Panc1 (cell line): ENCODE data around the gene C1orf159. TPM values are rescaled to one million over a fixed set of nuclear protein-coding genes. Genes with fewer than 3 reads are reported as not detected.

ENCODE experiments used
- ATAC-seq: fragments of 200-7000 bp; cut with Tn5 transposase; 2 replicates; pipeline ENCODE4 v1.9.1; 2020; ENCODE audit warnings: mild to moderate bottlenecking, moderate library complexity
- BruUV-seq: library from RNA; stranded (reverse); fragments of 400-500 nt; replicated peaks from 2 replicates; lab custom pipeline; 2021; lab: Mats Ljungman, UMichigan
- CTCF ChIA-PET: fragments of 300-600 bp; sonication (Branson Sonifier 250); formaldehyde crosslinking; loops from one replicate; lab custom pipeline; 2022; ENCODE audit warnings: antibody characterized with exemption; lab: Charles Lee
- POLR2A ChIA-PET: fragments of 300-600 bp; sonication (Branson Sonifier 250); formaldehyde crosslinking; loops from one replicate; lab custom pipeline; 2022; ENCODE audit warnings: antibody characterized with exemption; lab: Charles Lee
- DNase-seq: peaks from one replicate; pipeline ENCODE4 v3.0.0-alpha.2; 2010; ENCODE audit warnings: low read depth, low spot score
- H3K27ac ChIP-seq: 2 replicates; pipeline ENCODE4 v1.5.1; 2011; ENCODE audit warnings: mild to moderate bottlenecking, low read length, inconsistent platforms
- H3K27me3 ChIP-seq: fragments of 200-500 bp; sonication (Bioruptor generic); 2 replicates; pipeline ENCODE4 v1.6.0; 2014; ENCODE audit warnings: low read length, inconsistent platforms; ENCODE audit not compliant: control insufficient read depth, insufficient read depth
- H3K36me3 ChIP-seq: fragments of 200-500 bp; sonication (Bioruptor generic); 2 replicates; pipeline ENCODE4 v1.5.1; 2014; ENCODE audit warnings: inconsistent platforms, mild to moderate bottlenecking, low read length, moderate library complexity; ENCODE audit not compliant: control insufficient read depth, insufficient read depth
- H3K4me1 ChIP-seq: 2 replicates; pipeline ENCODE4 v1.5.1; 2011; ENCODE audit warnings: inconsistent platforms, mild to moderate bottlenecking, low read length, moderate library complexity; ENCODE audit not compliant: control insufficient read depth, insufficient read depth
- H3K4me3 ChIP-seq, 2 experiments: 2 replicates each; pipeline ENCODE4 v1.5.1; 2011 to 2012; ENCODE audit warnings: low read depth in 2 of 2, low read length in 2 of 2, mild to moderate bottlenecking in 2 of 2, inconsistent platforms in 1 of 2, moderate library complexity in 1 of 2
- H3K9me3 ChIP-seq: fragments of 200-500 bp; sonication (Bioruptor generic); 2 replicates; pipeline ENCODE4 v1.5.1; 2014; ENCODE audit warnings: low read depth, mild to moderate bottlenecking, inconsistent platforms, low read length, moderate library complexity; ENCODE audit not compliant: control insufficient read depth, insufficient read depth
- CTCF ChIP-seq: fragments of 450-650 bp; IDR thresholded peaks from 2 replicates; pipeline ENCODE4 v1.5.1; 2017; ENCODE audit warnings: mild to moderate bottlenecking
- POLR2AphosphoS5 ChIP-seq: IDR thresholded peaks from 2 replicates; pipeline ENCODE4 v1.6.1; 2012; ENCODE audit warnings: mild to moderate bottlenecking, low read depth, low read length, moderate library complexity
- REST ChIP-seq, 2 experiments: IDR thresholded peaks; 2 replicates each; pipeline ENCODE4 v1.6.1; 2011 to 2012; ENCODE audit warnings: low read depth in 2 of 2, control low read depth in 1 of 2, low read length in 1 of 2, mild to moderate bottlenecking in 1 of 2, moderate library complexity in 1 of 2; ENCODE audit not compliant: insufficient read depth in 1 of 2
- SIN3A ChIP-seq: IDR thresholded peaks from 2 replicates; pipeline ENCODE4 v1.6.1; 2012; ENCODE audit warnings: low read depth, mild to moderate bottlenecking, low read length, moderate library complexity, borderline replicate concordance; ENCODE audit not compliant: insufficient read depth
- TCF7L2 ChIP-seq: IDR thresholded peaks from 2 replicates; pipeline ENCODE4 v1.6.1; 2011; ENCODE audit warnings: mild to moderate bottlenecking, low read depth, low read length, inconsistent platforms
- in situ Hi-C: cut with HindIII; loops from 2 replicates; pipeline ENCODE4 v1.10.0; 2016; ENCODE audit warnings: low sequenced_read_pairs, low pct_unique_long_range_greater_than_20kb
- intact Hi-C: fragments of 100-400 bp; cut with micrococcal nuclease; formaldehyde crosslinking; loops from one replicate; pipeline ENCODE4 v1.10.0; 2022; ENCODE audit not compliant: unreplicated experiment
- total RNA-seq: library from RNA; stranded (reverse); gene quantifications from one replicate; pipeline ENCODE4 v1.2.1, GENCODE V29; 2021; ENCODE audit not compliant: unreplicated experiment

C1orf159 gene
- total RNA-seq, 1 experiment from 2014 or later = 28.8 TPM

- Histone ChIP-seq H3K27me3 (no peaks in the 10 kb centered on the region), H3K9me3 (no peaks in the 10 kb centered on the region), H3K4me1 (peaks cover 11% of the 10 kb centered on the region; the same call in 1 of the 2 replicates), H3K36me3 (no peaks in the 10 kb centered on the region; the same call in 1 of the 2 replicates), H3K4me3 (no peak overlapping the region), H3K27ac (no peak overlapping the region)
- intact Hi-C loops = no loop called here
- DNase-seq (no peak), ATAC-seq (no peak)
- ChIA-PET CTCF (no interaction called here), POLR2A (no interaction called here)
- no TSS peak for BruUV-seq
- in situ Hi-C loops = no loop called here
- TF ChIP-seq TCF7L2 (no peak), POLR2AphosphoS5 (no peak), CTCF (no peak)
Measured at GRCh38 chr1:1055841-1056736, 59.8 kb downstream of the C1orf159 start.

GRCh38 chr1:1054971-1055370, 60.9 kb downstream of the C1orf159 start:
- Histone ChIP-seq H3K27me3 (no peaks in the 10 kb centered on the region), H3K4me1 (peaks cover 6% of the 10 kb centered on the region; the same call in 1 of the 2 replicates), H3K4me3 (no peak overlapping the region), H3K36me3 (no peaks in the 10 kb centered on the region; the same call in 1 of the 2 replicates), H3K9me3 (no peaks in the 10 kb centered on the region), H3K27ac (no peak overlapping the region)
- in situ Hi-C loops (no loop called here), intact Hi-C loops (no loop called here)
- no peak for TF ChIP-seq POLR2AphosphoS5
- no peak for TF ChIP-seq CTCF
- no peak for TF ChIP-seq SIN3A
- no peak for TF ChIP-seq TCF7L2
- no peak for TF ChIP-seq REST (IDR thresholded peaks at IDR 0.05; ENCODE audit: insufficient read depth in 1 of 2, low read depth in 2 of 2, low read length in 1 of 2)
- no TSS peak for BruUV-seq
- ChIA-PET CTCF (no interaction called here), POLR2A (no interaction called here)
- ATAC-seq (no peak), DNase-seq (no peak)
